Ecto neural progenitor cell (in vitro differentiated cells): Measurements from ENCODE around the gene FRRS1.
A peak's percentile ranks its signal among the peaks of the same experiment; 100 is the strongest.

Experiments used
- DNase-seq: peaks from one replicate; pipeline ENCODE4 v3.0.0-alpha.2; 2018; ENCODE audit warnings: low spot score

Gene FRRS1

GRCh38 chr1:99728494-99729235, 37.8 kb downstream of the FRRS1 start:
- no peak for DNase-seq

- no peak for DNase-seq
These were observed 38.8 kb downstream of the FRRS1 start for GRCh38 chr1:99727575-99728185.

DNA sequence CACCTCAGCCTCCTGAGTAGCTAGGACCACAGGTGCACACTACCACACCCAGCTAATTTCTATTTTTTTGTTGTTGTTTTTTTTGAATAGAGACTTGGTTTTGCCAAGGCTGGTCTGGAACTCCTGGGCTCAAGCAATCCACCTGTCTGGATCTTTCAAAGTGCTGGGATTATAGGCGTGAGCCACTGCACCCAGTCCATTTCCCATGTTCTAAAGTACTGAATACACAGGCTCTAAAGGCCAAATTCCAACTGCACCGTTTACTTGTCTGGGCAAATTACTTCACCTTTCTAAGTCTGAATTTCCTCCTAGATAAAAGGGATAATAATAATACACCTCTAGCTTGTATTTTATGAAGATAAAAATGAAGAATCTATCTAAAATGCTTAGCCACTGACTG, 39.6 kb downstream of the FRRS1 start:
- no peak for DNase-seq

DNA sequence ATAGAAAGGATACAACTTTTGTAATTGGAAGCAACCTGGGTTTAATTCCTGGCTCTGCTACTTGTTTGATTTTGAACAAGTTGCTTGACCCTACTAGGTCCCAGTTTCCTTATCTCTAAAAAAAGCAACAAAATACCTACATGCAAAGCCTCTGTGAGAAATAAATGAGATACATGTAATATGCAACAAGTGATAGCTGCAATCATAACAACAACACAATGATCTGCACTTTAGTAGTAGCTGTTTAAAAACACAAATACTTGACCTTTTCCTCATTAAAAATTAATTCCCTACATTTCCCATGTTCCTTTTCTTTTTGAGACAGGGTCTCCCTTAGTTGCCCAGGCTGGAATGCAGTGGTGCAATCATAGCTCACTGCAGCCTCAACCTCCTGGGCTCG, 40.0 kb downstream of the FRRS1 start:
- DNase-seq: no peak

- DNase-seq: no peak
These were observed 40.4 kb downstream of the FRRS1 start for GRCh38 chr1:99725996-99726395.

DNA sequence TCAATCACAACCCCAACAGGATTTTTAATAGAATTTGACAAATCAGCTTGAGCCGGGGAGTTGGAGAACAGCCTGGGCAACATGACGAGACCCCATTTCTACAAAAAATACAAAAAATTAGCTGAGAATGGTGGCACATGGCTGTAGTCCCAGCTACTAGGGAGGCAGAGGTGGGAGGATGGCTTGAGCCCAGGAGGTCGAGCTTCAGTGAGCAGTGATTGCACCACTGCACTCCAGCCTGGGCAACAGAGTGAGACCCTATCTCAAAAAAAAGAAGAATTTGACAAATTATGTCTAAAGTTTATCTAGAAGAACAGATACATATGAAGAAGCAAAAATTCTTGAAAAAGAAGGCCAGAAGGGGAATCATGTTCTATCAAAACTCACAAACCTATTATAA, 43.2 kb downstream of the FRRS1 start:
- DNase-seq: no peak

GRCh38 chr1:99717005-99717404, 49.4 kb downstream of the FRRS1 start:
- DNase-seq: no peak

DNA sequence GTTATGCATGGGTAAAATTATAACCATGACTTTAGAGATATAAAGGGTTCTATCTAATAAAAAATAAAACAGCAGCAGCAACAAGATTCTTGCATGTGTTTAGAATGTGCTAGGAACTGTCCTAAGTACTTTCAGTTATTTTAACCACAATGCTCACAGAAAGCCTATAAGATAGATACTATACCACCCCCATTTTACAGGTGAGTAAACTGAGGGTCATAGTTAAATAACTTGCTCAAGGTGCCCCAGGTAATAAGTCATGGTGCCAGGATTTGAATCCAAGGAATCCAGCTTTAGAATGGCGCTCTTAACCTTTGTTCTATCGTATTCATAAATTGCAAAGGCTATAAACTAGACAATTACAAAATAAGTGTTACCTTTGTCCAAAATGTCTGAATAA, 53.4 kb downstream of the FRRS1 start:
- DNase-seq: no peak

DNA sequence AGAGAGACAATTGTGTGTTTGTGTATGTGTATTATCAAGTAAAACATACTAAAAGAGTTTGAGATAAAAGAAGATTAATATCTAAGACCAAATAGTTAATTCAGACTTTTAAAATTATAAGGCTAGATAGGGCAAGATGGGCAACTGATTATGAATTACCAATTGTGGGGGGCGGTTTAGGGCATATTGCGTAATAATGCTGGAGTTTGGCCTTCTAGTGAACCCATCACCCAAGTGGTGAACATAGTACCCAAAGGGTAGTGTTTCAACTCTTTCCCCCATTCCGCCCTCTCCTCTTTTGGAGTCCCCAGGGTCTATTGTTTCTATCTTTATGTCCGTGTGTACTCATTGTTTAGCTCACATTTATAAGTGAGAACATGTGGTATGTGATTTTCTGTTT, 55.4 kb downstream of the FRRS1 start:
- DNase-seq: no peak

DNA sequence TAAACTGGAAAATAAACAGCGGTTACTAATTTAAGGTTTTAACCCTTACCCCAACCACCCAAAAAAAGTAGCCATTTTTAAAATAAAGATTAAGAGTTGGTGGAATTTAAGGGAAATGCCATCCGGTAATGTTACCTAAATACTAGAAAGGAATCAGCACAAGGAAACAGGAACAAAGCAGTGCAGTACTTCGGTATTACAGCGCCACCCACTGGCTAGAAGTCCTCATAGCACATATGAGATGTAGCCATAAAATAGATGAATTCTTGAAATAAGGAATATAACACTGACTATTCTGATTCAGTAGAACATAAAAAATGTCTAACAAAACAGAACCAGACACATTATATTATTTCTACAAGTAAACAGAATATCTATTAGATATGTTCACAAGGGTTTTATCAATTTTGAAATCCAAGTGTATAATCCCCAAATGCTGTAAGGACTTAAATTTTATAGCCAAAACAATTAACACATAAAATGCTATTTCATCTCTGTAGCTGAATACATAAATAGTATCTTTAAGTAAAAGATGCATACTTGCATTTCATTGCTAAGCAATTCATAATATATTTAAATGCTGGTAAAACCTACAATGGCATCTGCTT, 58.8 kb downstream of the FRRS1 start:
- peak; percentile 66 for DNase-seq

DNA sequence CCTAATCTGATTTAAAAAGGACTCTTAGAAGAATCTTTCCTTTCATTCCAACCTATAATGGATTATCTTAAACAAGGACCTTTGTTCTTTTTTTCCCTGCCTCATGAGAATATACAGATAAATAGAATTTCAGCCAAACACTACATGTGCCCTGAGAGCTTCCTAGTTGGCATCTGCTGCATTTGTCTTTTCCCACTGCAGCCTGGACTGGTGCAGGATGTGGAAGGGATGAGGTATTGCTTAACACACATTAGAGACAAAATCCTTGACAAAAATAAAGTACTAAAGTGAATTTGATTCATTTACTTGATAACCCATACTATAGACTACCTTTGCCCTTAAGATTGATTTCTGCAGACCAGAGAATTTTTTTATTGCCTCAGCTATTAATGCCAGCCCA, 61.0 kb downstream of the FRRS1 start:
- DNase-seq: no peak

GRCh38 chr1:99704356-99704816, 62.0 kb downstream of the FRRS1 start:
- no peak for DNase-seq

- DNase-seq: no peak
These were observed 64.2 kb downstream of the FRRS1 start for GRCh38 chr1:99702221-99702620.

GRCh38 chr1:99700020-99700419, 66.4 kb downstream of the FRRS1 start:
- no peak for DNase-seq

GRCh38 chr1:99697580-99697979, 68.9 kb downstream of the FRRS1 start:
- no peak for DNase-seq

DNA sequence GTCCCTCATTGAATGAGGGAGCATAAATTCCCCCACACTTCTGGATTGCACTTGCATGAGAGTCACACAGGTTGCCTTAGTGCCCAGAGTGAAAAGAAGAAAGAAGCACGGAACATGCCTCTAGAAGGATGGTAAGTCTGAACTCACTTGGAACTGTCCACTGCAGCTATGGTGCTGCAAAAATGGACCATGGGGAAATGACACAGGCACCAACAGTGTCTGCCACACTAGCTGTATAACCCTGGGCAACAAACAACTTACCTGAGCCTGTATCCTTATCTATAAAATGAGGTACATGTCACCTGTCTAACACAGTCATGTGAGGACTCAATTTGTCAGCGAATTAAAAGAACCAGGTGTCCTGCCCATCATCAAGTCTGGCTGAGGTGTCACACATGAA, 69.8 kb downstream of the FRRS1 start:
- no peak for DNase-seq

- DNase-seq: no peak
These were observed 75.3 kb downstream of the FRRS1 start for GRCh38 chr1:99691175-99691574.

GRCh38 chr1:99685516-99686180, 80.8 kb downstream of the FRRS1 start:
- DNase-seq: peak; percentile 66

GRCh38 chr1:99682291-99682751, 84.1 kb downstream of the FRRS1 start:
- no peak for DNase-seq

GRCh38 chr1:99681583-99681982, 84.9 kb downstream of the FRRS1 start:
- no peak for DNase-seq

- no peak for DNase-seq
These were observed 86.2 kb downstream of the FRRS1 start for GRCh38 chr1:99680270-99680669.

GRCh38 chr1:99677416-99677815, 89.0 kb downstream of the FRRS1 start:
- DNase-seq: no peak

GRCh38 chr1:99676876-99677275, 89.6 kb downstream of the FRRS1 start:
- no peak for DNase-seq
